Measurements from ENCODE around the gene SEL1L3.

SEL1L3 gene

DNA sequence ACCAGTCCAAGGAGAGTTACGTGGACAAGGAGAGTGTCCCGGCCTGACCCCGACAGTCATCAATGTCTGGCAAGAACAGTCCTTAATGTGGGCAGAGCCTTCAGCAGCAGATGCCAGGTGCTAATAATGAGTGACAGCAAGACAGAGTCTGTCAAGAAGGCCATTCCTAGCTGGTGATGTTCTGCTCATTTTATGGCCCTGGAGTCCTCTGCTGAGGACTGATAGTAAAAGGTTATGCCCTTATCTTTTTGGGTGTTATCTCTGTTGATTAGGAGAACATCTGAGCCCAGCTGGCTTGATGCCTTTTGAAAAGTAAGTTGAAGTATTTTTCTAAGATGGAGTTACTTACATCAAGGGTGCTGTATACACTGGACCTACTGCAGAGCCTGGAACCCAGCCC is 139.8 kb downstream of the SEL1L3 start:
- H3K27me3 ChIP-seq (ENCODE audit: control insufficient read depth, insufficient read depth, low read length) = no peaks in the 10 kb centered on the region
- H3K4me1 ChIP-seq = no peaks in the 10 kb centered on the region
- H3K27ac ChIP-seq = no peak overlapping the region
- no peak overlapping the region for H3K9ac ChIP-seq
- no peaks in the 10 kb centered on the region for H3K36me3 ChIP-seq (ENCODE audit: control insufficient read depth, insufficient read depth, low read length)
- no peak overlapping the region for H3K4me2 ChIP-seq (ENCODE audit: low read length)
- no peak for TF ChIP-seq CTCF (IDR thresholded peaks at IDR 0.05)
- H3K9me3 ChIP-seq (ENCODE audit: control insufficient read depth, low read length) = no peaks in the 10 kb centered on the region
- no peaks in the 10 kb centered on the region for H3K79me2 ChIP-seq
- no peak overlapping the region for H3K4me3 ChIP-seq (ENCODE audit: low read depth, low read length)
- no peak overlapping the region for H2AFZ ChIP-seq

DNA sequence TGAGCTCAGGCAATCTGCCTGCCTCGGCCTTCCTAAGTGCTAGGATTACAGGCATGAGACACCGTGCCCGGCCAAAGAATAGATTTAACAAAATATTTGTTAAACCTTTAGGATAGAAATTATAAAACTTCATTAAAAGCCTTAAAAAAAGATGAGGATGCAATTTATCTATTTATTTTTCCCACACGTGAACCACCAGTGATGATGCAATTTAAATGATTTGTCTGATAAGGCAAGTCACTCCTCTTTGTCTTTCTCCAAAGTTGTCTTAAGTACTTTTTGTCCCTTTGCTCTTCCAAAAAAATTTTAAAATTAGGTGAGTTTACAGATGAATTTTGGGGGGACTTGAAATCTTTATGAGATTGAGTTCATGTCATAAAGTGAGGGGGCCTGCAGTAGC is 149.0 kb downstream of the SEL1L3 start:
- Histone ChIP-seq H3K4me3 (ENCODE audit: low read depth, low read length) (no peak overlapping the region), H3K4me1 (no peaks in the 10 kb centered on the region), H3K9me3 (ENCODE audit: control insufficient read depth, low read length) (no peaks in the 10 kb centered on the region), H3K79me2 (no peaks in the 10 kb centered on the region), H3K27me3 (ENCODE audit: control insufficient read depth, insufficient read depth, low read length) (no peaks in the 10 kb centered on the region), H2AFZ (no peak overlapping the region), H3K27ac (no peak overlapping the region), H3K4me2 (ENCODE audit: low read length) (no peak overlapping the region), H3K36me3 (ENCODE audit: control insufficient read depth, insufficient read depth, low read length) (no peaks in the 10 kb centered on the region), H3K9ac (no peak overlapping the region)
- TF ChIP-seq CTCF (IDR thresholded peaks at IDR 0.05) = no peak

DNA sequence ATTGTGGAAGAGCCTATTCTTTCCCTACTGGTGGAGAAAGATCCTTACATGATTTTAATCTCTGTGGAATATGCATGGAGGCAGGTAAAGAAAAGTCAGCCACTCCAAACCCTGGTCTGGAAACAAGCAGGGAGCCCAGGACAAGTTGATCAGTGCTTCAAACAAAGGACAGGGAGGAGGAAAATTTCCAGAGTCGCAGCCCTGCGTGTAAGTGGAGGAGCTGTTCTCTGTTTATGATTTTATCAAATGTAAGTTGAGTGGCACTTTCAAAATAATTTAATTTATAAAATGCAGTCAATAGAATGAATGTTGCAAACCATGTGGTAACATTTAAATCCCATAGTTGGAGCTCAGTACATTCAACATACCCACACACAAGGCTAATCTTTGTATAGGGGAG is 150.2 kb downstream of the SEL1L3 start:
- Histone ChIP-seq H3K36me3 (ENCODE audit: control insufficient read depth, insufficient read depth, low read length) (no peaks in the 10 kb centered on the region), H3K27ac (no peak overlapping the region), H3K27me3 (ENCODE audit: control insufficient read depth, insufficient read depth, low read length) (no peaks in the 10 kb centered on the region), H3K4me1 (no peaks in the 10 kb centered on the region), H3K9me3 (ENCODE audit: control insufficient read depth, low read length) (no peaks in the 10 kb centered on the region), H2AFZ (no peak overlapping the region), H3K79me2 (no peaks in the 10 kb centered on the region), H3K9ac (no peak overlapping the region), H3K4me2 (ENCODE audit: low read length) (no peak overlapping the region), H3K4me3 (ENCODE audit: low read depth, low read length) (no peak overlapping the region)
- no peak for TF ChIP-seq CTCF (IDR thresholded peaks at IDR 0.05)

DNA sequence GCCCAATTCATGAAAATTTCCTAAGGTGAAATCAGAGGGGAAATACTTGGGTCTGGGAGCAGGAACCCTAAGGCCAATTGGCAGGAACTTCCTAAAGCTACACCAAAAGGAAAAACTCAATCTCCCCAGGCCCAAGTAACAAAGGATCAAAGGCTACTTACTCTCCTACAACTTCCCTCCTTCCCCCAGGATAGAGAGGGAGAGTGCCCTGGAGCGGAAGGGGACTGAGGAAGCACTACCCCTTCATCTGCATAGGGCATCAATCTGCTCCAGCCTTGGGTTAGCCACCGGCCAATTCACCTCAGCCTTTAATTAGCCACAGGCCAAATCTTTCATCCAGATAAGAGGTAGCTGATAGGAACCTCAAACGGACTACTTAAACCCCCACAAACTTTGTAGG is 152.2 kb downstream of the SEL1L3 start:
- Histone ChIP-seq H2AFZ (no peak overlapping the region), H3K36me3 (ENCODE audit: control insufficient read depth, insufficient read depth, low read length) (no peaks in the 10 kb centered on the region), H3K27ac (no peak overlapping the region), H3K4me3 (ENCODE audit: low read depth, low read length) (no peak overlapping the region), H3K79me2 (no peaks in the 10 kb centered on the region), H3K4me1 (no peaks in the 10 kb centered on the region), H3K9ac (no peak overlapping the region), H3K9me3 (ENCODE audit: control insufficient read depth, low read length) (no peaks in the 10 kb centered on the region), H3K4me2 (ENCODE audit: low read length) (no peak overlapping the region), H3K27me3 (ENCODE audit: control insufficient read depth, insufficient read depth, low read length) (no peaks in the 10 kb centered on the region)
- no peak for TF ChIP-seq CTCF (IDR thresholded peaks at IDR 0.05)

- H3K9me3 ChIP-seq (ENCODE audit: control insufficient read depth, low read length) = no peaks in the 10 kb centered on the region
- no peak overlapping the region for H3K4me2 ChIP-seq (ENCODE audit: low read length)
- H3K4me3 ChIP-seq (ENCODE audit: low read depth, low read length) = no peak overlapping the region
- H3K79me2 ChIP-seq = no peaks in the 10 kb centered on the region
- no peaks in the 10 kb centered on the region for H3K27me3 ChIP-seq (ENCODE audit: control insufficient read depth, insufficient read depth, low read length)
- no peaks in the 10 kb centered on the region for H3K36me3 ChIP-seq (ENCODE audit: control insufficient read depth, insufficient read depth, low read length)
- no peak for TF ChIP-seq CTCF (IDR thresholded peaks at IDR 0.05)
- no peak overlapping the region for H3K9ac ChIP-seq
- no peak overlapping the region for H2AFZ ChIP-seq
- H3K27ac ChIP-seq = no peak overlapping the region
- H3K4me1 ChIP-seq = no peaks in the 10 kb centered on the region
Measured at GRCh38 chr4:25704516-25704915, 158.3 kb downstream of the SEL1L3 start.
